GM19351 (cell line): ENCODE data around the gene MXRA5.
"Not testable (repeated sequence)": the region's sequence is repeated elsewhere in the genome, so short reads cannot be mapped to it uniquely, and the experiment has no call there.

Experiments used
- ATAC-seq: cut with Tn5 transposase; IDR thresholded peaks from one replicate; pipeline ENCODE4 v1.9.1; 2021; ENCODE audit warnings: mild to moderate bottlenecking, moderate library complexity; ENCODE audit not compliant: unreplicated experiment

The MXRA5 gene

DNA sequence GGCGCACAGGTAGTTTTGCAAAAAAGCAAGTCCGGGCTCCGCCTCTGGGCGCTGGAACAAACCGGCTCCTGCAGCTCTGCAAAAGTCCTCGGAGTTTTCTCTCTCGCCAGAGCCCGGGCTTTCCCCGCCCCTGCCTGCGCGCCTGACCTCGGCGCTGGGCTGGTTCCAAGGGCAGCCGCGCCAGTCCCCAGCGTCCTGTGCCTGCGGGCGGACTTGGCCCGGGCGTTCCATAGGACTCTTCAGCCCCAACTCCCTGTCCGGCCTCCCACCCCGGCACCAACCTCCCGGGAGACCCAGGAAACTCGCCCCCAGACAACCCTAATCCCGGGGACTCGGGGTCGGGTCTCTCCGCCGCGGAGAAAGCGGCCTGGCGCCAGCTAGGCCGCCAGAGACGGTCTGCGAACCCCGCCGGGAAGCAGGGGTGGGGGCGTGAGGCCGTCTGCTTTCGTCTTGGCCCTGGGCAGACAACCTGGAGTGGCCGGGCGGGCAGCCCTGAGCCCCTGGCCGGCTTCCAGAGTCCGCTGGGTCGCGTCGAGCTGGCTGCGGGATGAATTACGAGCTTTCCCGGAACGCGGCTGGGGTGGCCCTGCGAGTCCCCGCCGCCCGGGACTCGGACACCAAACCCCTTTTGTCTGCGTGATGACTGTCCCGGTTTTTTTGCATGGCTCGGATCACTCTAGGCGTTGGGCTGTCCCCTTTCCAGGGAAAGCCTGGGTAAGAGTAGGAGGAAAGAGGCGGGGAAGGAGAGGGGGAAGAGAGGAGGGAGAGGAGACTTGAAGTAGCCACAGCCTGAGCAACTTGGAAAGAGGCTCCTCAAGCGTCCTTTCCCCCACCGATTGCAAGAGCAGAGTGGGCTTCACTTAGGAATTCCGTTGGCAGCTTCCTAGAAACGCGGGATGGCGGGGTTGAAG is 916 bp downstream of the MXRA5 start:
- ATAC-seq: no peak

GRCh38 chrX:3343569-3343968 is 2.9 kb downstream of the MXRA5 start:
- not testable (repeated sequence) for ATAC-seq

GRCh38 chrX:3340016-3340415 is 6.4 kb downstream of the MXRA5 start:
- ATAC-seq: no peak

DNA sequence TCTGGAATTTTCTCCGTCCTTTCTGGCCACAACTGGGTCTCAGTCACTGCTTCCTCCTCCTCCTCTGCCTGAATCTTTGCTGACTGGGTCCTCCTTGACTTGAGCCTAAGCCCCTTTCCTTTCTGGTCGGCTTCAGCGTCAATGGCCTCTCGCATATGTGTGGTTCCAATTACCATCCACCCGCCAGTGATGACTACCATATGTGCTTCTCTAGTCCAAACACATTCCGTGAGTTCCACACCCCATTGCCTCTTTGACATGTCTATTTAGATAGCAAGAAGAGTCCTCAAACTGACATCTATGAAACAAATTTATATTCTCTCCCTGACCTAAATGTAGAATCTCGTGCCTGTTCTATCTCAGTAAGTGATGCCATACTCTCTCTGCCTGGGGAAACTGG is 19.8 kb downstream of the MXRA5 start:
- ATAC-seq: no peak

GRCh38 chrX:3320471-3321046 is 25.9 kb downstream of the MXRA5 start:
- ATAC-seq: no peak

- ATAC-seq: no peak
These were observed 29.2 kb downstream of the MXRA5 start for GRCh38 chrX:3317191-3317718.

- ATAC-seq: no peak
These were observed 34.3 kb downstream of the MXRA5 start for GRCh38 chrX:3312109-3312508.

DNA sequence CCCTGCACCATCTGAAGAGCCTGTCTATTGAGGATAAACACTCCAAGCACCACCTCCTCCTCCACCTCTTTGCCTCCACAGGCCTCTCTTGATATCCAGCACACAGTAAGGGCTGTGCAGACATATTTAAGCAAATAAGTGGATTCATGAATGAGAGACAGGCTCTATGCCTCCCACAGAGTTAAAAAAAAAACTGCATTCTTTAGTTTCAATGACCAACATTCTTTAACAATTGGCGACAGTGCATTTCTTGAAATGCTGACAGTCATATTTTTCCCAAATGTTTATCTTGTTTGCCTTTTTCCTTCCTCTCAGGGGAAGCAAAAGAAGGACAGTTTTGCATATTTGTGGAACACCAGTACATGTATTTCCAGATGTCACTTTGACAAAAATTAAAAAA is 38.6 kb downstream of the MXRA5 start:
- no peak for ATAC-seq

- no peak for ATAC-seq
These were observed 46.8 kb downstream of the MXRA5 start for GRCh38 chrX:3299636-3300035.

DNA sequence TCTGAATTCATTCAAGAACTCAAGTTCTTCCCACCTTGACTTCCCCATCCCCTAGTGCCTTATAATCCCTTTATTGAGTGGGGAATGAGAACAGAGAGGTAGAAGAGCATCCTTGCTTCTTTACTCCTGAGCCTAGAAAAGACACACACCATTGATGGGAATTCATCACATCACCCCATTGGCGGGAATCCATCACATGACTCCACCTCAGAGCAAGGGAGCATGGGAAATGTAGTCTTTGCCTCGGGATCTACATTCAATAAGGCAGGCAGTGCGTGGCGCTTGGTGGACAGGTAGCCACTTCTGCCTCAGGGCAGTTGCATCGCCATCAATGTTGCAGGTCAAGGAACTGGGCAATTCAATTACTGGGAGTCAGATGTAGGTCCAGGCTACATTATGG is 50.7 kb downstream of the MXRA5 start:
- ATAC-seq: no peak

DNA sequence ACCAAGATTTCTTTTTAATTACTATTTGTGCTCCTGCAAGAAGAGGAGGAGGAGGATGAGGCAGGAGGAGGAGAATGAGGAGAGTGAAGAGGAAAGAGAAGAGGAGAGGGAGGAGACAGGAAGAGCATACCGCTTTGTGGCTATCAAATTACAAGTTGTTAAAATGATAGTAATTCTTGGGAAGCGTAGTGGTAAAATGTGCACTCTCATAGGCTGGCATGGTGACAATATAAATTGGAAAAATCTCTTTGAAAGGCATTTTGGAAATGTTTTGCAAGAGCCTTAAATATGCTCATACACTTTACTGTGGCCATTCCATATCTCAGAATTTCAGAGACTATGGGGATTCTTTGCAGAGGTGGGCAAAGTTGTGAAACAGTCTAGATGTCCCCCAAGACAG is 53.2 kb downstream of the MXRA5 start:
- ATAC-seq: no peak

DNA sequence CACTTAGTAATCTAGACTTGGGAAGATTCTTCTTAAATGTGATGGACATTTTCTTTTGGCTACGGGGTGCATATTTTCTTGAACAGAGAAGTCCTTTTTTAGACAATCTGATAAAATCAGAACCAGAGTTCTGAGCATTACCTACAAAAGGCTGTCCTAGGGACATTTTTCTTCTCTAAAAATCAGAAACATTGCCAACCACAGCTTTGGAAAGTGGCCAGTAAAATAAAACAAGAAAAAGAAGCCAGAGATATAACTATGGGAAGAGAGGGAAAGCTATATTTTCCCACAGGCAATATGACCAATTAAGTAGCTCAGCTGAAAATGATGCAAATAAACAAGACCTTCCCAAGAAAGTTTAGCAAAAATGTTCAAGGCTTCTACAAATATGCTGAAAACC is 55.9 kb downstream of the MXRA5 start:
- ATAC-seq: no peak

GRCh38 chrX:3286196-3286945 is 60.1 kb downstream of the MXRA5 start:
- no peak for ATAC-seq

DNA sequence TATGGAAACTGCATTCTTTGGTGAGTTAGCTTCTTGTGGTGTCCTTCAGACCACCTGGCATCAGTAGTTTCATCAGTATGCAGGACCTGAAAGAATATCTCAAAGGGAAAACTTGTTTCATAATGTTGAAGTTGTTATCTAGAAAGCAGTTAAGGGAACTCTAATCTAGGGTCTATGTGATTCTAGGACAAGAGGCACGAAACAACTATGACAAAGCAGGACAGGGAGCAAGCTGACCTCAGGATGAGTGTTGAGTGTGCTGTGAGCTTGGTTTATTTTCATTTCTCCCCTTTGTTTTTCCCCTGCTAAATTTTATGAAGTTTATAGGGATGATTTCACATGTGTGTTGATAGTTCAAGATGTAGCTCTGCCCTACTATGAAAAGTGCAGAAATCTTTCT is 65.7 kb downstream of the MXRA5 start:
- no peak for ATAC-seq

DNA sequence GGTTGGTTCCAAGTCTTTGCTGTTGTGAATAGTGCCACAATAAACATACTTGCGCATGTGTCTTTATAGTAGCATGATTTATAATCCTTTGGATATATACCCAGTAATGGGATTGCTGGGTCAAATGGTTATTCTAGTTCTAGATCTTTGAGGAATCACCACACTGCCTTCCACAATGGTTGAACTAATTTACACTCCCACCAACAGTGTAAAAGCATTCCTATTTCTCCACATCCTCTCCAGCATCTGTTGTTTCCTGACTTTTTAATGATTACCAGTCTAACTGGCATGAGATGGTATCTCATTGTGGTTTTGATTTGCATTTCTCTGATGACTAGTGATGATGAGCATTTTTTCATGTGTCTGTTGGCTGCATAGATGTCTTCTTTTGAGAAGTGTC is 72.8 kb downstream of the MXRA5 start:
- ATAC-seq: not testable (repeated sequence)

- no peak for ATAC-seq
These were observed 74.6 kb downstream of the MXRA5 start for GRCh38 chrX:3271834-3272186.

GRCh38 chrX:3271183-3271833 is 75.1 kb downstream of the MXRA5 start:
- ATAC-seq: no peak

- ATAC-seq: no peak
These were observed 77.6 kb downstream of the MXRA5 start for GRCh38 chrX:3268829-3269228.

DNA sequence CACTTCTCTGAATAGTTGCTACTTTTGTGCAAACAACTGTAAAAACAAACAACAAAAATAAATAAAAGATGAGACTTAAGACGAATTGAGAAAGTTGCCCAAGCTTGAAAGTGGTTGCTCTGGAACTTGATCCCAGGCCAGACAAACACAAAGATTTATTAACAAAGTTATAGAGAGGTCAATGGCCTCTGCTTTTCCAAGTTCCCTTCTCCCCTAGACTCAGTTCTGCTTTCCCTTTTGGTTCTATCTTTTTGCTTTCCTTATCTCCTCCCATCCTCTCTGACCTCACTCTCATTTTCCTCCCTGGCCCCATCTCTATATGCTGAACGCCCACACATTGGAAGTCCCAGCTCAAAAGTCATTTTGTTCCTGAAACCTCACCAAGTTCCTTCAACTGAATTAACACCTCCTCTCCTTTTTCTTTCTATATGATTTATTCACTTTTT is 82.7 kb downstream of the MXRA5 start:
- no peak for ATAC-seq

GRCh38 chrX:3262901-3263300 is 83.6 kb downstream of the MXRA5 start:
- no peak for ATAC-seq
